IPS-18c (cell line): ENCODE results near the gene BCAT1.
"Not testable (repeated sequence)": the region's sequence is repeated elsewhere in the genome, so short reads cannot be mapped to it uniquely, and the experiment has no call there.

Experiments
- H3K4me3 ChIP-seq: 2 replicates; pipeline ENCODE4 v1.7.0; 2013; ENCODE audit warnings: low read depth, mild to moderate bottlenecking, low read length, moderate library complexity; ENCODE audit not compliant: insufficient read depth
- H3K9me3 ChIP-seq: one replicate; pipeline ENCODE4 v1.6.1; 2013; ENCODE audit warnings: mild to moderate bottlenecking, low read length, moderate library complexity; ENCODE audit not compliant: control insufficient read depth, insufficient read depth

Gene BCAT1

DNA sequence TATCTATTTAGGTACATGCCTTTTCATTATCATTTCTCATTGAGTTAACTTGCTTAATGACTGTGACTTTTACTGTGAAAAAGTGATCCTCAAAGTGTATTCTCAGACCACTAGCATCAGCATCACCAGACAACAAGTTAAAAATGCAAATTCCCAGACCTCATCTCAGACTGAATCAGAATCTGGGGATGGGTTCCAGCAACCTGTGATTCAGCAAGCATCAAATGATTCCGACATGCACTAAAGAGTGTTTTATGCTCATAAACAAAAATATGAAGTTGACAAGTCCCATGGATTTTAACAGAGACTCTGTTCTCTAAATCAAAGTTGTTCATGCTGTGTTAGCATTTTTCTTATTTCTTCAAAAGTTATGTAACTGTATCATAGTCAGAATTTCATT lies 130.6 kb downstream of the BCAT1 start:
- Histone ChIP-seq H3K4me3 (no peak overlapping the region), H3K9me3 (no peaks in the 10 kb centered on the region)

- Histone ChIP-seq H3K4me3 (no peak overlapping the region), H3K9me3 (no peaks in the 10 kb centered on the region)
These were observed 133.8 kb downstream of the BCAT1 start for GRCh38 chr12:24815114-24815423.

DNA sequence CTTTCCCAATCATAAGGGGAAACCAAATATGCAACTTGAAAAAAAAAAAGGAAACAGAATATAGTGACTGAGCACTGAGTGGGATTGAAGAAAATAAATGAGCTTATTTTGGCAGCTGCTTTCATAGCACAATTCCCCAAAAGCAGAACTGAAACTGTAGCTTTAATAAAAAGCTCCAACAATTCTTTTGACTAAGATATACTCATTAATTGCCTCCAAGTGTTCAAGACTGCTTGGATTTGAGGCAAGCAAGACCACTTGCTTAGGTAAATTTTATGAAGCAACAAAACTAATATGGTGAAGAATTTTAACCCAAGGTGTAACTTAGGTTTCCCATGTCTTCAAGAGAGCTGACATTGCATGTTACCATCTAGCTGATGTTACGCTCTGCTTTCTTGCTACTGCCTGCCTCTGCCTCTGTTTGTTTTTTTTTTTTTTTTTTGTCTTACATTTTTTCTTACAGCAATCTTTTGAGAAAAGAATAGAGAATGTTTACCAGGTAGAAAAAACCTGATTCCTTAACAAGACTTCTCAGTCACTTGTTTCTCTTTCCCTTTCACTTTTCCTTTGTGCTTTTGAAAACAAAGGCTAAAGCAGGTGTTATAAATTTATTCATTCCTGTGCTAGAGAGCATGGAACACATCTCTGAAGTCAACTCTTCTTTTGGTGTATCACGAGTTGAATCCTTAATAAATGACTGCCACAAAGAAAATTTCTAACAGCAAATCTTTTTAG lies 134.4 kb downstream of the BCAT1 start:
- no peak overlapping the region for H3K4me3 ChIP-seq
- H3K9me3 ChIP-seq = no peaks in the 10 kb centered on the region

DNA sequence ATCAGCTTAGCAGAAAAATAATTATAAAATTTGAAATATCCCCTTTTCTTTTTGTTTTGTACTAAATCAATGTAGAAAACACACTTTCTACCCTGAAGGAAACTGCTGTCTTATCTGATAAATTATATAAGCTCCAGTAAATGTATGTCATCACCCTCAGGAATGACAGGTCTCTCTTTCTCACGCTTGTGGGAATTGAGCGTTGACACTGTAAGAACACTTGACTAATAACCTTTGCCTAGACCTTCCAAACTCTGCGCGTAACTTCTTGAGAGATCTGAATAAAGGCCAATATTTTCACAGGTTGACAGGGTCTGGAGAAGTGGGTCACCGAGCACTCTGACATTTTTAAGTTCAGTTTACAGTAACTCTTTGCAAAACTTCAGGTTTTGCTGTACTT lies 138.5 kb downstream of the BCAT1 start:
- no peak overlapping the region for H3K4me3 ChIP-seq
- no peaks in the 10 kb centered on the region for H3K9me3 ChIP-seq

DNA sequence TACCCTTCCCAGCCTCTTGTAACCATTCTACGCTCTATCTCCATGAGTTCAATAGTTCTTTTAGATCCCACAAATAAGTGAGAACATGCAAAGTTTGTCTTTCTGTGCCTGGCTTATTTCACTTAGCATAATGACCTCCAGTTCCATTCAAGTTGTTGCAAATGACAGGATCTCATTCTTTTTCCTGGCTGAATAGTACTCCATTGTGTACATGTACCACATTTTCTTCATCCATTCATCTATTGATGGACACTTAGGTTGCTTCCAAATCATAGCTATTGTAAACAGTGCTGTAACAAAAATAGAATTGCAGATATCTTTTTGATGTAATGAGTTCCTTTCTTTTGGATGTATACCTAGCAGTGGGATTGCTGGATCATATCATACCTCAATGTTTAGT lies 139.6 kb downstream of the BCAT1 start:
- not testable (repeated sequence) for H3K4me3 ChIP-seq, H3K9me3 ChIP-seq

- Histone ChIP-seq H3K9me3 (no peaks in the 10 kb centered on the region), H3K4me3 (no peak overlapping the region)
These were observed 140.2 kb downstream of the BCAT1 start for GRCh38 chr12:24808651-24809050.

- no peaks in the 10 kb centered on the region for H3K9me3 ChIP-seq
These were observed 142.5 kb downstream of the BCAT1 start for GRCh38 chr12:24806386-24806785.

GRCh38 chr12:24803430-24804245 lies 145.3 kb downstream of the BCAT1 start:
- no peaks in the 10 kb centered on the region for H3K9me3 ChIP-seq
- H3K4me3 ChIP-seq = no peak overlapping the region

More at GRCh38 chr12:24806386-24806785, 142.5 kb downstream of the BCAT1 start:
- no peak overlapping the region for H3K4me3 ChIP-seq

DNA sequence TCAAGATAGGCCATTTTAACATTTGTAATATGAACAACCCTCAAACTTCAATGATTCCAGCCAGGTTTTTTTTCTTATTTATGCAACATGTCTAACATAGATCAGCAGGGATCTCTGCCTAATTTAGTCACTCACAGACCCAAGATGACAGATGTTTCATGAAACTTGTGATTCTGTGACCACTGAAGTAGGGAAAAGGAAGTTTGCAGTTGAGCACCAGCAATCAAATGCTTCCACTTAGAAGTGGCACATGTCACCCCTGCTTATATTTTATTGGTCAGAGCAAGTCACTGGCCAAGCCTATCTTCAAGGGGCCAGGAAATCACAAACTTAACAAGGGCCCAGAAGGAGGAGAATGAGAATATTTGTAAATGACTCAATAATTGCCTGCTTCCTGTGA lies 150.6 kb downstream of the BCAT1 start:
- H3K4me3 ChIP-seq = no peak overlapping the region

GRCh38 chr12:24797901-24798300 lies 151.0 kb downstream of the BCAT1 start:
- Histone ChIP-seq H3K9me3 (no peaks in the 10 kb centered on the region), H3K4me3 (no peak overlapping the region)

More for the DNA sequence above, 150.6 kb downstream of the BCAT1 start:
- no peaks in the 10 kb centered on the region for H3K9me3 ChIP-seq

DNA sequence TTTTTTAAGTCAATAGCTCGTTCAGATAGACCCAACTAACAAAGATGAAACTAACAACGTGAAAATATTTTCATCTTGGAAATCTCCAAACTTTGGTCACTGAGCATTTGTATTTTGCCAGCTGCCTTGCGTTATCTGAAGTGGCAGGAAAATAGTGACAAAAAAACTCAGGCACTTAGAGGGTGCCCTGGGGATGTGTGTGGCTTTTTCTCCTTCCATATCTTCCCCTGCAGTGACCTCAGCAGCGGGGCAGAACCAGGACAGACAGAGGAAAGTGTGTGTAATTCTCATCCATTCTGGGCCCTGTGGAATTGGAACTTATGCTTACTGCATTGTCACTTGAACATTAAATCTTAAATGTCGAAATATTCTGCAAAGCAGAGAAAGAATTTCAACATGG lies 152.0 kb downstream of the BCAT1 start:
- H3K4me3 ChIP-seq = no peak overlapping the region

DNA sequence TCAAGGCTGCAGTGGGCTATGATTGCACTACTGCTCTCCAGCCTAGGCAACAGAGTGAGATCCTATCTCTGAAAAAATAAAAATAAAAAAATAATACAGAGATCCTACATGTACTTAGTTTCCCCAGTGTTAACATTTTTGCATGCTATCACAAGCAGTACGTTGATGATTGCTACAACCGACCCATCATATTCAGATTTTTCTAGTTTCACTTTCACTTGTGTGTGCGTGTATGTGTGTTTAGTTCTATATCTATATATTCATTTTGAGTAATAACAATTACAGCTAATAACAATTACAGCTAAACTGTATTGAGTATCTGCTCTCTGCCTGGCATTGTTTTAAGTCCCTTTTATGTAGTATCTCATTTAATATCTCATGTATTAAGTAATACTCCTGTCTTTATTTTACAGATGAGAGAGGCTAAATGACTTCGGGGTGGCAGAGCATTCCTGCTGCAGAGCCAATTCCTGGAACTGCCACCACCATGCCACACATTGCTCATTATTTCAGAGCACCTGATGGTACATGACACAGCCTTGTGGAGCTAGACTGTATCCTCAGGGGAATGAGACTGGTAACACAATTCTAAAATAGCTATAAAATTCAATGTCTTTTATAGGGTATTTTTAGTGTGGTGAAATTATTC lies 153.1 kb downstream of the BCAT1 start:
- Histone ChIP-seq H3K9me3 (no peaks in the 10 kb centered on the region), H3K4me3 (no peak overlapping the region)

More for the DNA sequence above, 152.0 kb downstream of the BCAT1 start:
- no peaks in the 10 kb centered on the region for H3K9me3 ChIP-seq

DNA sequence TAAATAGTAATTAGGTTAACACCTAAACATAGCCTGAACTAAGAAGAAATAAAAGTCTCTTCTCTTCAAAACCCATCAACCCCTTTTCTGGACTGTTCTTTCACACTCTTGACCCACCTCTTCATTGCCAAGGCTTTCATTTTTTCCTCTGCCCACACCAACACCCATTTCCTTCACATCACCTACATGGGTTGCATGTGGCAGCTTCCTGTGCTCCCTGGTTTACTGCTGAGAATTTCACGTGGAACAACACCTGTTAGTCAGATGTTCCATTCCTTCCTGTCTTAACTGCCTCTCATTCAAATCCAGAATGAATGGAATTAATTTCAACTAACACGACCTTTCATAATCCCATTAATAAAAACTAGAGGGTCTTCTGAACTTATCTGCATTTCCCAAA lies 157.3 kb downstream of the BCAT1 start:
- H3K9me3 ChIP-seq = no peaks in the 10 kb centered on the region
- no peak overlapping the region for H3K4me3 ChIP-seq

DNA sequence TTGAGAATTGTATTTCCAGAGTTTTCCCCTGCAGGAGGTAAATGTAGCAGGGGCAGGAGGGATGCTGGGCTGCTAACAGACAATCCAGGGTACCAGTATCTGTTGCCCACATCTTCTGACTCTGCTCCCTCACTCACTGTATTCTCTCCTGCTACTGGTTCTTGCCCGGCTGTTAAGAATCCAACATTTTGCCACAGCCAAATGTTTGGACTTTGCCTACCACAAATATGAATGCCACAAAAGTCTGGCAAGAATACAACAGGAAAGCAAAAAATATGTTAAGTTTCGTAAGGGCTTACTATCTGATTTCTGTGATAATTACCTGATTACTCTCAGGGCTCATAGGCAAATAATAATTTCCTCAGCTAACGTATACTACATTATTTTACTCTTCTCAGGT lies 160.0 kb downstream of the BCAT1 start:
- no peak overlapping the region for H3K4me3 ChIP-seq
- no peaks in the 10 kb centered on the region for H3K9me3 ChIP-seq

DNA sequence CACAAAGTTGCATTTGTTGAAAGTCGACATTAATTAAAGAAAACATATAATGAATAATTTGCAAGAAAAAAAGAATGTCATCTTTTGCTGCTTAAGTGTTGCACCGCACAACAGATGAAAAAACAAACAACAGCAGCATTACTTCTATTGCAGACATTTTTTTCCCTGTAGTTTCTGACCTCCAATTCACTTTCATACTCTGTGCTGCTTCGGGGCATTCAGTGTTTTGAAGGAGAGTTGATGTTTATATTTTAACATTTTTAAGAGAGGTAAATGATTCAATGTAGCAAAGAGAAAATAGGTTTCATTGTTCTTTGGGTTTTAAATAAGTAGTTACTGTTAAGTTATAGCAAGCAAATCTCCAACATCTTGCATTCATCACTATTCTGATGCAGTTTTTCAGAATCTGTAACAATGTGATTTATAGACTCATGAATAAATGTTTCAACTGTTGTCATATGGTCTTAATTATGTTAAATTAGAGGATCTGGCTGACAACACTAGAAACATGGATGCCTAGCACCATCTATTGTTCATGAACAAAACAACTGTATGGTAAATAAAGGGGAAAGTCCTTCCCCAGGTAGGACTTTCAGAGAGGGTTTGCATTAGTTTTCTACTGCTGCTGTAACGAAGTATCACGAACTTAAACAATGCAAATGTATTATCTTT lies 168.1 kb downstream of the BCAT1 start:
- Histone ChIP-seq H3K4me3 (no peak overlapping the region), H3K9me3 (no peaks in the 10 kb centered on the region)

DNA sequence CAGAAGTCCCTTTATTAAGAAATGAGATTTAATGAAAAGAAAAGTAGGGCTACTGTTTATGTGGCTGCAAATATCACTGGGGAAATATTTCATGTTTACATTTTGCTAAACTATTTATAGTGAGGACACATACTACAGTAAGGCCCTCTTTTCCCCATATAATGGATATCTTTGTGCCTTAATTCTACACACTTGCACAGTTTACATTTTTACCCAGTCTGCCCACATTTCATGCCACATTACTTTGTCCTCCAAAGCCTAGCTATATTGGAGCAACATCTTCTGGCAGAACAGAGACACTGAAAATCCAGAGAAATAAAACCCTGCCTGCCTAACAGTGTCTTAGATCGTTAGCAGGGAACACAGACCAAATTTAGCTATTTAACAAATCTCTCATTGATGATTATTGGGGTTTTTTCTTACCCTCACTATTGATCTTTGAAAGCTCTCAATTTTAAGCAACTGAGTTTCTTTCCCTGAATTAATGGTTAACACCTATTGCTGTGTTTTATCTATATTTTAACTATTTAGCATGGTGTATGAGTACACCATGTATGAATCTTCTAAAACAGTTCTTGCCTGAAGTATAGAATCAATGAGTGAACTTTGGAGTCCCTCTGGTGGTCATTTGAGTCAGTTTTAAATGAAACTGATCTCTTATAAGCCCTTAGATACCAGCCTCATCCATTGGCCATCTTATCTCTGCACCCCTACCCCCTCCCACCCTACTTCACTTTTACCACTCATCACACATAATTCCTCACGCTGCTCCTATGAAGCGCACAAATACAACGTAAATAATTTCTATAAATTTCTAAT lies 170.2 kb downstream of the BCAT1 start:
- Histone ChIP-seq H3K4me3 (no peak overlapping the region), H3K9me3 (no peaks in the 10 kb centered on the region)

GRCh38 chr12:24777359-24777758 lies 171.5 kb downstream of the BCAT1 start:
- Histone ChIP-seq H3K9me3 (no peaks in the 10 kb centered on the region), H3K4me3 (no peak overlapping the region)
